ENCODE data around the gene SPG7.

SPG7 gene

GRCh38 chr16:89579351-89579750, 71.1 kb downstream of the SPG7 start:
- peaks cover 0 to 25% of the 10 kb centered on the region in 2 experiments for H3K27me3 ChIP-seq (ENCODE audit: control insufficient read depth in 1 of 2, insufficient read depth in 1 of 2, low read length in 2 of 2)
- peaks cover 51% of the 10 kb centered on the region for H3K4me1 ChIP-seq (ENCODE audit: control insufficient read depth, insufficient read depth, low read depth, low read length)
- no peak overlapping the region for H2AFZ ChIP-seq (ENCODE audit: low read depth, low read length)
- H2AK5ac ChIP-seq (ENCODE audit: low read length, severe bottlenecking) = peak overlapping the region; percentile 66
- H3K79me1 ChIP-seq (replicated peaks; ENCODE audit: low read length, poor library complexity, severe bottlenecking) = peaks cover 2% of the 10 kb centered on the region
- H3K9ac ChIP-seq (ENCODE audit: low read length) = no peak overlapping the region
- H3K4me2 ChIP-seq (ENCODE audit: low read length, poor library complexity, severe bottlenecking) = no peak overlapping the region
- 92% methylated on average over 15 of the region's 15 CpGs for WGBS
- no peak overlapping the region for H3K14ac ChIP-seq (ENCODE audit: low read length in 2 of 2)
- no peak overlapping the region for H4K8ac ChIP-seq (ENCODE audit: low read length)
- H4K91ac ChIP-seq (ENCODE audit: low read length) = peak overlapping the region; percentile 54
- H2BK5ac ChIP-seq (ENCODE audit: low read depth, low read length, poor library complexity, severe bottlenecking) = no peak overlapping the region
- H3K4ac ChIP-seq (ENCODE audit: low read depth in 1 of 2, low read length in 2 of 2) = no peak overlapping the region
- H3K4me3 ChIP-seq (ENCODE audit: insufficient read depth in 1 of 2, low read depth in 1 of 2, low read length in 2 of 2) = no peak overlapping the region
- no peaks in the 10 kb centered on the region for H3K9me3 ChIP-seq (ENCODE audit: control insufficient read depth, low read length)
- peaks cover 0 to 14% of the 10 kb centered on the region in 2 experiments for H3K36me3 ChIP-seq (ENCODE audit: control insufficient read depth in 1 of 2, insufficient read depth in 2 of 2, low read depth in 1 of 2, low read length in 2 of 2)
- no peak overlapping the region for H2BK15ac ChIP-seq (ENCODE audit: low read depth, poor library complexity, severe bottlenecking)
- no peak overlapping the region for H3K23ac ChIP-seq (ENCODE audit: low read length in 2 of 2)
- no peak overlapping the region for H2BK120ac ChIP-seq (ENCODE audit: low read depth, low read length)
- no peak for DNase-seq
- H3K18ac ChIP-seq (ENCODE audit: low read depth in 1 of 2, low read length in 2 of 2) = no peak overlapping the region
- H3K27ac ChIP-seq (ENCODE audit: low read length, poor library complexity, severe bottlenecking) = no peak overlapping the region
- H2BK12ac ChIP-seq (ENCODE audit: low read length in 2 of 2) = peak overlapping the region; percentile 28 to 96

- WGBS = 32% methylated on average over 33 of the region's 33 CpGs
- peak overlapping the region; percentile 65 for H3K27ac ChIP-seq (ENCODE audit: low read length, poor library complexity, severe bottlenecking)
- H2AFZ ChIP-seq (ENCODE audit: low read depth, low read length) = no peak overlapping the region
Observed at GRCh38 chr16:89581045-89581695, 73.0 kb downstream of the SPG7 start.

GRCh38 chr16:89581861-89582563, 73.8 kb downstream of the SPG7 start:
- Histone ChIP-seq H2AFZ (ENCODE audit: low read depth, low read length) (peak overlapping the region; percentile 40), H3K4me1 (ENCODE audit: control insufficient read depth, insufficient read depth, low read depth, low read length) (peaks cover 34% of the 10 kb centered on the region), H2BK5ac (ENCODE audit: low read depth, low read length, poor library complexity, severe bottlenecking) (no peak overlapping the region), H4K91ac (ENCODE audit: low read length) (peak overlapping the region; percentile 98), H3K14ac (ENCODE audit: low read length in 2 of 2) (no peak overlapping the region), H3K79me1 (replicated peaks; ENCODE audit: low read length, poor library complexity, severe bottlenecking) (peaks cover 2% of the 10 kb centered on the region), H2BK12ac (ENCODE audit: low read length in 2 of 2) (peak overlapping the region; percentile 55 to 71), H3K27ac (ENCODE audit: low read length, poor library complexity, severe bottlenecking) (peak overlapping the region; percentile 65), H3K36me3 (ENCODE audit: control insufficient read depth in 1 of 2, insufficient read depth in 2 of 2, low read depth in 1 of 2, low read length in 2 of 2) (peaks cover 0 to 14% of the 10 kb centered on the region in 2 experiments), H2AK5ac (ENCODE audit: low read length, severe bottlenecking) (peak overlapping the region; percentile 96), H3K18ac (ENCODE audit: low read depth in 1 of 2, low read length in 2 of 2) (peak overlapping the region; percentile 84 to 90), H3K9me3 (ENCODE audit: control insufficient read depth, low read length) (no peaks in the 10 kb centered on the region), H3K9ac (ENCODE audit: low read length) (peak overlapping the region; percentile 46), H2BK120ac (ENCODE audit: low read depth, low read length) (peak overlapping the region; percentile 81), H4K8ac (ENCODE audit: low read length) (peak overlapping the region; percentile 90), H2BK15ac (ENCODE audit: low read depth, poor library complexity, severe bottlenecking) (no peak overlapping the region), H3K4ac (ENCODE audit: low read depth in 1 of 2, low read length in 2 of 2) (peak overlapping the region; percentile 75 to 93), H3K27me3 (ENCODE audit: control insufficient read depth in 1 of 2, insufficient read depth in 1 of 2, low read length in 2 of 2) (peaks cover 0 to 7% of the 10 kb centered on the region in 2 experiments), H3K23ac (ENCODE audit: low read length in 2 of 2) (peak overlapping the region in 1 of 2 experiments; percentile 23), H3K4me3 (ENCODE audit: insufficient read depth in 1 of 2, low read depth in 1 of 2, low read length in 2 of 2) (no peak overlapping the region), H3K4me2 (ENCODE audit: low read length, poor library complexity, severe bottlenecking) (no peak overlapping the region)
- DNase-seq = peak; percentile 62
- 56% methylated on average over 15 of the region's 15 CpGs for WGBS

More at GRCh38 chr16:89581045-89581695, 73.0 kb downstream of the SPG7 start:
- peak overlapping the region; percentile 59 to 71 for H2BK12ac ChIP-seq (ENCODE audit: low read length in 2 of 2)
- H3K79me1 ChIP-seq (replicated peaks; ENCODE audit: low read length, poor library complexity, severe bottlenecking) = peaks cover 2% of the 10 kb centered on the region
- H4K8ac ChIP-seq (ENCODE audit: low read length) = peak overlapping the region; percentile 58
- H3K14ac ChIP-seq (ENCODE audit: low read length in 2 of 2) = no peak overlapping the region
- peak; percentile 99 for DNase-seq
- H3K9me3 ChIP-seq (ENCODE audit: control insufficient read depth, low read length) = no peaks in the 10 kb centered on the region
- H3K36me3 ChIP-seq (ENCODE audit: control insufficient read depth in 1 of 2, insufficient read depth in 2 of 2, low read depth in 1 of 2, low read length in 2 of 2) = peaks cover 0 to 14% of the 10 kb centered on the region in 2 experiments
- peaks cover 40% of the 10 kb centered on the region for H3K4me1 ChIP-seq (ENCODE audit: control insufficient read depth, insufficient read depth, low read depth, low read length)
- H2BK120ac ChIP-seq (ENCODE audit: low read depth, low read length) = no peak overlapping the region
- H3K9ac ChIP-seq (ENCODE audit: low read length) = no peak overlapping the region
- H2BK15ac ChIP-seq (ENCODE audit: low read depth, poor library complexity, severe bottlenecking) = no peak overlapping the region
- no peak overlapping the region for H3K4me2 ChIP-seq (ENCODE audit: low read length, poor library complexity, severe bottlenecking)
- H2AK5ac ChIP-seq (ENCODE audit: low read length, severe bottlenecking) = peak overlapping the region; percentile 18
- H3K27me3 ChIP-seq (ENCODE audit: control insufficient read depth in 1 of 2, insufficient read depth in 1 of 2, low read length in 2 of 2) = peaks cover 0 to 14% of the 10 kb centered on the region in 2 experiments
- no peak overlapping the region for H2BK5ac ChIP-seq (ENCODE audit: low read depth, low read length, poor library complexity, severe bottlenecking)
- H3K23ac ChIP-seq (ENCODE audit: low read length in 2 of 2) = no peak overlapping the region
- peak overlapping the region in 1 of 2 experiments; percentile 14 for H3K4ac ChIP-seq (ENCODE audit: low read depth in 1 of 2, low read length in 2 of 2)
- peak overlapping the region; percentile 34 for H4K91ac ChIP-seq (ENCODE audit: low read length)
- H3K18ac ChIP-seq (ENCODE audit: low read depth in 1 of 2, low read length in 2 of 2) = peak overlapping the region; percentile 84 to 90
- H3K4me3 ChIP-seq (ENCODE audit: insufficient read depth in 1 of 2, low read depth in 1 of 2, low read length in 2 of 2) = no peak overlapping the region

- Histone ChIP-seq H3K18ac (ENCODE audit: low read depth in 1 of 2, low read length in 2 of 2) (peak overlapping the region; percentile 79 to 90), H3K9me3 (ENCODE audit: control insufficient read depth, low read length) (no peaks in the 10 kb centered on the region), H2AFZ (ENCODE audit: low read depth, low read length) (peak overlapping the region; percentile 40), H2BK5ac (ENCODE audit: low read depth, low read length, poor library complexity, severe bottlenecking) (no peak overlapping the region), H3K27me3 (ENCODE audit: control insufficient read depth in 1 of 2, insufficient read depth in 1 of 2, low read length in 2 of 2) (no peaks in the 10 kb centered on the region), H3K9ac (ENCODE audit: low read length) (peak overlapping the region; percentile 46), H2BK120ac (ENCODE audit: low read depth, low read length) (peak overlapping the region; percentile 81), H3K4ac (ENCODE audit: low read depth in 1 of 2, low read length in 2 of 2) (peak overlapping the region; percentile 75 to 93), H2BK15ac (ENCODE audit: low read depth, poor library complexity, severe bottlenecking) (peak overlapping the region; percentile 4), H3K14ac (ENCODE audit: low read length in 2 of 2) (peak overlapping the region in 1 of 2 experiments; percentile 80), H3K4me3 (ENCODE audit: insufficient read depth in 1 of 2, low read depth in 1 of 2, low read length in 2 of 2) (no peak overlapping the region), H4K91ac (ENCODE audit: low read length) (peak overlapping the region; percentile 98), H3K23ac (ENCODE audit: low read length in 2 of 2) (no peak overlapping the region), H3K4me1 (ENCODE audit: control insufficient read depth, insufficient read depth, low read depth, low read length) (peaks cover 32% of the 10 kb centered on the region), H4K8ac (ENCODE audit: low read length) (peak overlapping the region; percentile 90), H3K4me2 (ENCODE audit: low read length, poor library complexity, severe bottlenecking) (no peak overlapping the region), H3K79me1 (replicated peaks; ENCODE audit: low read length, poor library complexity, severe bottlenecking) (peaks cover 2% of the 10 kb centered on the region), H3K36me3 (ENCODE audit: control insufficient read depth in 1 of 2, insufficient read depth in 2 of 2, low read depth in 1 of 2, low read length in 2 of 2) (peaks cover 0 to 14% of the 10 kb centered on the region in 2 experiments), H2AK5ac (ENCODE audit: low read length, severe bottlenecking) (peak overlapping the region; percentile 96), H3K27ac (ENCODE audit: low read length, poor library complexity, severe bottlenecking) (peak overlapping the region; percentile 65), H2BK12ac (ENCODE audit: low read length in 2 of 2) (peak overlapping the region; percentile 55 to 71)
- no peak for DNase-seq
- 94% methylated on average over 19 of the region's 19 CpGs for WGBS
Observed at GRCh38 chr16:89582614-89583196, 74.5 kb downstream of the SPG7 start.
